ENCODE results near the gene PACS2.
"Not testable (repeated sequence)": the region's sequence is repeated elsewhere in the genome, so short reads cannot be mapped to it uniquely, and the experiment has no call there.

The PACS2 gene

GRCh38 chr14:105333020-105333490 lies 18.5 kb downstream of the PACS2 start:
- no peak for DNase-seq (ENCODE audit: low spot score)

GRCh38 chr14:105333613-105334364 lies 19.2 kb downstream of the PACS2 start:
- DNase-seq (ENCODE audit: low spot score): no peak

- DNase-seq (ENCODE audit: low spot score): no peak
Measured at GRCh38 chr14:105334383-105335230, 20.1 kb downstream of the PACS2 start.

GRCh38 chr14:105335231-105335542 lies 20.6 kb downstream of the PACS2 start:
- DNase-seq (ENCODE audit: low spot score): not testable (repeated sequence)

GRCh38 chr14:105335735-105336476 lies 21.4 kb downstream of the PACS2 start:
- DNase-seq (ENCODE audit: low spot score): no peak

GRCh38 chr14:105336477-105337287 lies 22.1 kb downstream of the PACS2 start:
- DNase-seq (ENCODE audit: low spot score): no peak

- DNase-seq (ENCODE audit: low spot score): no peak
Measured at GRCh38 chr14:105337433-105337832, 22.9 kb downstream of the PACS2 start.

GRCh38 chr14:105337966-105338741 lies 23.6 kb downstream of the PACS2 start:
- peak; percentile 51 for DNase-seq (ENCODE audit: low spot score)

- DNase-seq (ENCODE audit: low spot score): no peak
Measured at GRCh38 chr14:105340821-105341733, 26.5 kb downstream of the PACS2 start.

GRCh38 chr14:105343194-105343593 lies 28.6 kb downstream of the PACS2 start:
- DNase-seq (ENCODE audit: low spot score): no peak

- no peak for DNase-seq (ENCODE audit: low spot score)
Measured at GRCh38 chr14:105346200-105346533, 31.6 kb downstream of the PACS2 start.

- DNase-seq (ENCODE audit: low spot score): no peak
Measured at GRCh38 chr14:105346876-105347586, 32.5 kb downstream of the PACS2 start.

- DNase-seq (ENCODE audit: low spot score): no peak
Measured at GRCh38 chr14:105347587-105347968, 33.0 kb downstream of the PACS2 start.

- no peak for DNase-seq (ENCODE audit: low spot score)
Measured at GRCh38 chr14:105348169-105348944, 33.8 kb downstream of the PACS2 start.

- no peak for DNase-seq (ENCODE audit: low spot score)
Measured at GRCh38 chr14:105348945-105349699, 34.6 kb downstream of the PACS2 start.

- DNase-seq (ENCODE audit: low spot score): no peak
Measured at GRCh38 chr14:105349992-105350391, 35.4 kb downstream of the PACS2 start.

- DNase-seq (ENCODE audit: low spot score): no peak
Measured at GRCh38 chr14:105350450-105351244, 36.1 kb downstream of the PACS2 start.
